ENCODE measurements around the gene CAPN13.

CAPN13 gene

DNA sequence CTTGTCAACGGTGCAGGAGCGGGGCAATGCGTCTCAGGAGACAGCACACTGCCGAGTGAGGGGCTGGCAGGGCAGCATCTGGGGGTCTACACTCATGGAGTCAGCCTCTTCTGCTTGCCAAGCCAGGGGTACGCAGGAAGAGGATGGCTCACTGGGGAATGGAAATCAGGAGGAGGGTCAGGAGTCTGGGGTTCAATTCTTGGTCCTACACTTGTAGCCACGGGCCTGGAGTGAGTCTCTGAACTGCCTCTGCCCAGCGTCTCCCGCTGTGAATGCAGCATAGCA, 70.0 kb downstream of the CAPN13 start:
- no peak overlapping the region for H3K27ac Mint-ChIP-seq
- H3K27me3 Mint-ChIP-seq (ENCODE audit: low read depth) = no peaks in the 10 kb centered on the region
- H3K36me3 Mint-ChIP-seq (ENCODE audit: low read depth) = no peaks in the 10 kb centered on the region
- H3K9me3 Mint-ChIP-seq = no peaks in the 10 kb centered on the region
- no peaks in the 10 kb centered on the region for H3K4me1 Mint-ChIP-seq (ENCODE audit: low read depth)
- DNase-seq (ENCODE audit: low spot score) = no peak
- H3K4me3 Mint-ChIP-seq = no peak overlapping the region

DNA sequence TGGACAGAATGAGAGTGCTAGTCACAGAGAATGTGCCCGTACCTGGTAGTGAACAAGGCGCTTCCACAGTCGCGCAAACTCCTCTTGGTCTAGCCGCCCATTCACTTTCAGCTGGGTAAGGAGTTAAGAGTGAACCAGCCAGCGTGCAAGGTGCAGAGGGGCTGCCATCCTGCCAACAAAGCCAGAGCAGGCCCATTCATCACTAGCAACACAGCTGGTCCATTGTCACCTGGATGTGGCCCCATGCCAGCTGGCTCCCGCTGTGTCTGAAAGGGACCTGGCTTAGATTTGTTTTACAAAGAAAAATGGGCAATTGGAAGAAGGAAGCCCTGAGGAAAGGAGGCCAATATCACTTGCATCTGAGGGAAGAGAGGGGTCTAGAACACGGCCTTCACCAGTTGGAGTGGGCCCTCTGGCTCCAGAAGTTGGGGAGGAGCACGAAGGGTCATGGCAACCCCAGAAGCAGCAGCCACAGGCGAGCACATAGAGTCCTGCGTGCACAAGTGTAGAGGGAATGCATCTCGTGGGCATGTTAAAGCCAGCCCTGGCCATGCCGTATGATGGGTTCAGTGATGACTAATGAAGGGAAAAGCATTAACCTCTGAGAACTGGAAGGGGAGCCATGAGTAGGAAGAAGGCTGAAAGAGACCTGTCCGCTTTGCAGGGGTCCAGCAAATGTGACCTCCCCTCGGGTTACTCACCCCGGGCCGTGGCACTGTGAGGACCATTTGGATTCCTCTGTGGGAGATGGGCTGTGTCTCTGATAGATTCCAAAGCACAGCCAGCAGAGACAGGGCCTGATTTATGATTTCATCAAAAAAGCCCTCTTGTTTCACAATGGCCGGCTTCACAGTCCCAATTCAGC, 70.6 kb downstream of the CAPN13 start:
- Mint-ChIP-seq H3K27me3 (ENCODE audit: low read depth) (no peaks in the 10 kb centered on the region), H3K36me3 (ENCODE audit: low read depth) (no peaks in the 10 kb centered on the region), H3K9me3 (no peaks in the 10 kb centered on the region), H3K4me1 (ENCODE audit: low read depth) (no peaks in the 10 kb centered on the region), H3K4me3 (no peak overlapping the region), H3K27ac (no peak overlapping the region)
- no peak for DNase-seq (ENCODE audit: low spot score)

DNA sequence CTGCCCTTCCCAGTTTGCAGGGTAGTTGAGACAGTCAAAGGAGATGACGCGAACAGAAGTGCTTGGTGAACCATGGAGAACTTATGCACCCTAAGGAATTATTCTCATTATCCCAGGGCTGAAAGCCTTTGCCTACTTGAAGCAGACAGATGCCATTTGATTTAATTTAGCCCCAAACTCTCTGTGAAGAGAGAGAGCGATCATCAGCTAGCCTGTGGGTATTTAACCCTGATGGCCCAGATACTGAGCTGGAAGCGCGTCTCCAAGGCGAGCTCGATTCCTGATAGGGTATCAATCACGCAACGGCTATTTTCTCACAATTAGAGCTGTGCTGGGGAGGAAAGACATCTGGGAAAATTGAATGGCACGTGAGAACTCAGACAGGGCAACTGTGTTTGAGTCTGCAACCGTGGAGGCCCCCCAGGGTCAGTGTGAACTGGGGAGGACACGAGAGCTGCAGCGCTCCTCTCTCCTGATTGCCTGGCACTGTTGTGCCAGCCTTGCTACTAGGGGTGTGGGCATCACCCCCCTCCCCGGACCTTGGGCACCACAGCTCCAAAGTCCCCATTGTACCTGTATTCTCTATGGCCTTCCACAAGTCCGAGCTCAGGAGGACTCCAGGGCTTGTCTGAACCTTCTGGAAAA, 73.2 kb downstream of the CAPN13 start:
- H3K36me3 Mint-ChIP-seq (ENCODE audit: low read depth) = no peaks in the 10 kb centered on the region
- no peaks in the 10 kb centered on the region for H3K9me3 Mint-ChIP-seq
- no peaks in the 10 kb centered on the region for H3K4me1 Mint-ChIP-seq (ENCODE audit: low read depth)
- no peak overlapping the region for H3K27ac Mint-ChIP-seq
- DNase-seq (ENCODE audit: low spot score) = no peak
- no peaks in the 10 kb centered on the region for H3K27me3 Mint-ChIP-seq (ENCODE audit: low read depth)
- H3K4me3 Mint-ChIP-seq = no peak overlapping the region

DNA sequence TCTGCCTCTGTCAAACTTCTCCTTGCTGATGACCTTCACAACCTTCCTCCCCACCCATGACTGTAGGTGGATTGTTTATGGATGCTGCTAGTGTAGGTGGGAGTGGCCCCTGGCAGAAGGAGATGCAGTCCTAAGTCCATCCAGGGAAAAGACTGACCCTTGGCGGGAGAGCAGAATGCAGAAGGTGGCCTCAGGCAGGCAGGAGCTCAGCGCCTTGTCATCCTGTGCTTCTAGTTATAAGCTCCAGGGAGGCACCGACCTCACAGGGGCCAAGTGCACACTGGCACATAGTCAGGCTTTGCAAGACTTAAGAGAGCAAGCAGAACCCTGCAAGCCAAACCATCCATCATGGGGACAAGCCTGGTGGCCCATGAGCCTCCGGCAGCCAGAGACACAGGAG, 74.4 kb downstream of the CAPN13 start:
- no peaks in the 10 kb centered on the region for H3K4me1 Mint-ChIP-seq (ENCODE audit: low read depth)
- no peak overlapping the region for H3K27ac Mint-ChIP-seq
- no peaks in the 10 kb centered on the region for H3K36me3 Mint-ChIP-seq (ENCODE audit: low read depth)
- DNase-seq (ENCODE audit: low spot score) = no peak
- no peaks in the 10 kb centered on the region for H3K9me3 Mint-ChIP-seq
- H3K4me3 Mint-ChIP-seq = no peak overlapping the region
- no peaks in the 10 kb centered on the region for H3K27me3 Mint-ChIP-seq (ENCODE audit: low read depth)

DNA sequence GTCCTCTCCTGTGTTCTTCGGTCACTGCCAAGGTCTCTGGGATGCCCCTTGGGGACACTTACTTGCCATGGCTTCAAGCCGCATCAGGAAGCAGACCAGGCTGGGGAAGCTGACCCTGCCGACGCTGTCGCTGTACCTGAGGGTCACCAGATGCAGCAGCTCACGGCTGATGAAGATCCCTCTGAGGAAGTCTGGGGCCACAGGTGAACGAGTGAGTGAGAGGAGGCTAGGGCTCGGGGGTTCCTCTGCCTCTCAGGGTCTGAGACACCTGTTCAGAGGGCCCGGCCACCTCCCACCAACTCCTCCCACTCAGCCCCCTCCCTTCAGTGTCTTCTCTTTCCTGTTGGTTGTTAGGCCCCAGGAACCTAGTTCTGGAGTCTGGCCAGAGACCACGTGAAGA, 74.9 kb downstream of the CAPN13 start:
- no peak for DNase-seq (ENCODE audit: low spot score)
- peaks cover 2% of the 10 kb centered on the region for H3K27me3 Mint-ChIP-seq (ENCODE audit: low read depth)
- no peaks in the 10 kb centered on the region for H3K4me1 Mint-ChIP-seq (ENCODE audit: low read depth)
- H3K9me3 Mint-ChIP-seq = no peaks in the 10 kb centered on the region
- H3K4me3 Mint-ChIP-seq = no peak overlapping the region
- no peaks in the 10 kb centered on the region for H3K36me3 Mint-ChIP-seq (ENCODE audit: low read depth)
- H3K27ac Mint-ChIP-seq = no peak overlapping the region

DNA sequence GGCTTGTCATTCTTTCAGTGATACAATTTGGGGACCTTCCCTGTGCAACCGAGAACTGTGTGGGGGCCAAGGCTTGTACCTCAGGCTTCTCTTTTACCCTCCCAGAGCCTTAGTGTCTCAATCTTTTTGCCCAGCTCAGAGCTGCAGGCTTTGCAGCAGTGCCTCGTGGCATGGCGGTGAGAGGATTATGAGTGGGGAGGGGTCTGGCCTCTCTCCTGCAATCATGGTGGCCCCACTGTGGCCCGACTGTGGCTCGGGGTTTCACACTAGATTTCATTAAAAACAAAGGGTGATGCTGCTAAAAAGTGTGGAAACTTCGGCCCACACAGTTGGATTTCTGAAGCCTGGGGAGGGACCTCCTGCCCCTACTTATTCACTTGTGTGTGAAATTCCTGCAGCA, 75.5 kb downstream of the CAPN13 start:
- Mint-ChIP-seq H3K4me3 (no peak overlapping the region), H3K36me3 (ENCODE audit: low read depth) (no peaks in the 10 kb centered on the region), H3K27ac (no peak overlapping the region), H3K9me3 (no peaks in the 10 kb centered on the region), H3K27me3 (ENCODE audit: low read depth) (peaks cover 5% of the 10 kb centered on the region), H3K4me1 (ENCODE audit: low read depth) (no peaks in the 10 kb centered on the region)
- DNase-seq (ENCODE audit: low spot score) = no peak

DNA sequence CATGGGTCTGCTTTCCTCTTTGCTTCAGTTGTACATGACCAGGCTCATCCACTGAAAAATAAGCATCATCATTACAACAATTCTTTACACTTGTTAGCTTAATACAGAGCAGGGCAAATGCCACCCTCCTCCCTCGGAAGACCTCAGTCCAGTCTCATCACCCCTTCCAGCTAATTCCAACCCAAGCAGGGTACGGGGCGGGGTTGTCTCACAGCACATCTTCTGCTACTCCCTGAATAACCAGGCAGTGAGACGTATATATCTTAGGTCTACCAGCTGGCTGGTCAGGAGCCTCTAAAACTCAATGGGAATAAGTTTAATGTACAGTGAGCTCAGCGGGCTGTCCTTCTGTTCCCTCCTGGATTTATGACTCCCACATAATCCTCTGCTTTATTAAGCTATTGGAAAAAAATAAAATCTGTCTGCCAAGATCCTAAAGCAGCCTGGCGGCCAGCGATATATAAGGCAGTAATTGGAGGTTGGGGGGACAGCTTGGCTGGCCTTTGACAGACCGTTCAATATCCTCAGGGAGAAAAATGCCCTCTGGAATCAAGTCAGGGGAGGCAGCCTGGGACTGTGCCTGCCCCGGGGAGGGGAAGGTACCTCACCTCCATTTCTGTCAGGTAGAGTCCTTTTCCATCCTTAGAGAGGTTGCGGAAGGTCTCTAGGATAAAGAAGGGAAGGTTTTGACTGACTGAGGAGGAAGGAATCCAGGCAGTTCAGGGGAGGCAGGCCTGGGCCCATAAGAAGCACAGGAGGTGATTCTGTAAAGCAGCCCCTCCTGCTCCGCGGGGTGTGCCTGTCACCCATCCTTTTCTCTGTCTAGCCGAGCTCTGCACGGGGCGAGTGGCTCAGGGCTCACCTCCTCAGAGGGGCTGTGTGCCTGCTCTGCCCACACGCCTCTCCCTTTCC, 76.3 kb downstream of the CAPN13 start:
- Mint-ChIP-seq H3K36me3 (ENCODE audit: low read depth) (no peaks in the 10 kb centered on the region), H3K27me3 (ENCODE audit: low read depth) (peaks cover 7% of the 10 kb centered on the region), H3K27ac (no peak overlapping the region), H3K9me3 (no peaks in the 10 kb centered on the region), H3K4me3 (no peak overlapping the region), H3K4me1 (ENCODE audit: low read depth) (no peaks in the 10 kb centered on the region)
- DNase-seq (ENCODE audit: low spot score) = no peak

DNA sequence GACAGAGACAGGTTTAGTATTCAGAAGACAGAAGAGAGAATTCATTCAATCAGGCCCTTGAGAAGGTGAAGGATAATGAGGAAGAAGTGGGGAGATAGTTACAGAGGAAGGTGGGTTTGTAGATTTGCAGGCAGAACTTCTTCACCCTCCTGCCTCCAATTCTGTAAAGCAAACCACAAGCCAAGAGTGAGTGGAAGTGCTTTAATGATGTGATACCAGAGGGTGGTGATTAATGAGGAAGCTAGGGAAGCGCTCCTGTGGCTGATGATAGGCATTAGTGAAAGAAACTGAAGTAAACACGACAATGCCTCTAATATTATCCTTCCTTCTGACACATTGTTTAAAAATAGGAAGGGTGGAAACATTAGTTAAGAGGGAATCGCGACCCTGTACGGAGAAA, 78.2 kb downstream of the CAPN13 start:
- DNase-seq (ENCODE audit: low spot score) = no peak
- no peaks in the 10 kb centered on the region for H3K9me3 Mint-ChIP-seq
- H3K4me3 Mint-ChIP-seq = no peak overlapping the region
- no peak overlapping the region for H3K27ac Mint-ChIP-seq
- no peaks in the 10 kb centered on the region for H3K36me3 Mint-ChIP-seq (ENCODE audit: low read depth)
- peaks cover 15% of the 10 kb centered on the region for H3K27me3 Mint-ChIP-seq (ENCODE audit: low read depth)
- no peaks in the 10 kb centered on the region for H3K4me1 Mint-ChIP-seq (ENCODE audit: low read depth)

DNA sequence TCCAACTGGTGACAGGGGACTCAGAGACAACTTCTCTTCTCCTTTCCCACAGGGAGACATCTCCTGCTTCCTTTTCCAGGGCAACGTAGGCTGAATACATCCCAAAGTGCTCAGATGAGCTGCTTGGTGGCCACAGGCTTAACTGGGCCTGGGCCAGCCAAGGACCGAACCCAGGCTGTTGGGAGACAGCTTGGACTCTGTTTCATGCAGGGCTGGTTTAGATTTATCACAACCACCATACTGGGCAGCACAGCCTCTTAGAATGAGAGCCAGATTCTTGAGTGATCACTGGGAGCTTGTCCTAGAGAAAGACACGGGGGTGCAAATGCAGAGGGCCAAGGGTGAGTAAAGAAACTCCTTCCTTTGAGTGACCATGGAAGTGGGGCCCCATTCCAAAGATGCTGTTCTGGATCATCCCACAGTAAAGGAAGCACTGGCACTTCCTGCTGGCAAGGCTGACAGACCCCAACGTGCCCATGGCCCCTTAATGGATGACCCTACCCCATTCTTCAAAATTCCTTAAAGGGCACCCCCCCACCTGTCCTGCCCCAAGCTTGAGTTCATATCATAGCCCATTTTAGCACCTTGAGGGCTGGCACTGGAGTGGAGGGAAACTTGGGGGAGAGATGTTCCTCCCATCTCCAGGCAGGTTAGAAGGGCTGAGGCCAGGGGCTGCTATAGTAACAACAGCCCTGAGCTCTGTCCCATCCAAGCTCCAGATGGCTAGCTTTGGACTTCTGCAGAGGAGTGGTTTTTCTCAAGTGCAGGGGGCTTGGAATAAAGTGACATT, 84.1 kb downstream of the CAPN13 start:
- Mint-ChIP-seq H3K27ac (no peak overlapping the region), H3K4me1 (ENCODE audit: low read depth) (no peaks in the 10 kb centered on the region), H3K36me3 (ENCODE audit: low read depth) (no peaks in the 10 kb centered on the region), H3K9me3 (no peaks in the 10 kb centered on the region), H3K4me3 (no peak overlapping the region), H3K27me3 (ENCODE audit: low read depth) (peaks cover 28% of the 10 kb centered on the region)
- DNase-seq (ENCODE audit: low spot score) = no peak

DNA sequence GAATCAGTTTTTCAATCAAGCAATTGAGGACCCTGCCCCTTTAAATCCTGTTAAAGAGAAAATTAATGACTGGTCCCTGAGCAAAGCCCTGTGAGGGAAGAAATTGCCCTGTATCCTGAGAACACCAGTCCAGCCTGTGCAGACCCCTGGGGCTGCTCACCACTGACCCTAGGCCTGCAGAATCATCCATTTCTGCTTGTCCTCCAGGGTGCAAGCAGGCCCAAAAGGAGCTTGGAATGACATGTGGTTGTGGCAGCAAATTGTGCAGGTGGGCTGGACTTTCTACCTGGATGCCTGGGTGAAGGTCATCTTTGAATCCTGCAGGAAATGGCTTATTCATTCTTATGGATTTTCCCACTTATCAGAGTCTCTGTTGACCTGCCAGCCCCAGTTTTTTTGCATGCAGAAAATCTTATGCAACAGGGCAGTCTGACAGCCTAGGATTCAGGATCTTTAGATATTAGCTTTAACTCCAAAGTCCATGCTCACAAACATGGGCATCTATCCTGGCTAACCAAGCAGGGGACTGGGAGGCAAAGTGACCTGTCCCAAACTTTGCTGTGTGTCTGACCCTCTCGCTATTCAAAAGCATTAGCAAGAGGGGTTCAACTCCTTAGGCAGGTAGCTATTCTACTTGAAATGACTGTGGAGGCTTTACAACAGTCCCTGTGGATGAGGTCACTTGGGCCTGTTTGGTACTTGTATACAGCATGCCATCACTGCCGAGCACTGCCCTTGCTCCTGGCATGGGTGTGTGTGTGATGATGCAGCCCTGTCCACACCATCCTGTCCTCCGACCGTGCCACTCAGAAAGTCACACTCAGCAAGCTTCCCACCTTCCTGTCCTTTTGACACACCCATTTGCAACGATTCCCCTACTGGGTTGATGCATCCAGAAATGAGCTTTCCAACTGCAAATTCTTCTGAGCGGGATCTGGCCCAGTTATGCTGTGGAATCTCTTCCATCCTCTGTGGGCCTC, 85.3 kb downstream of the CAPN13 start:
- H3K4me3 Mint-ChIP-seq = no peak overlapping the region
- H3K4me1 Mint-ChIP-seq (ENCODE audit: low read depth) = no peaks in the 10 kb centered on the region
- peaks cover 25% of the 10 kb centered on the region for H3K27me3 Mint-ChIP-seq (ENCODE audit: low read depth)
- no peak for DNase-seq (ENCODE audit: low spot score)
- no peak overlapping the region for H3K27ac Mint-ChIP-seq
- H3K36me3 Mint-ChIP-seq (ENCODE audit: low read depth) = no peaks in the 10 kb centered on the region
- no peaks in the 10 kb centered on the region for H3K9me3 Mint-ChIP-seq

DNA sequence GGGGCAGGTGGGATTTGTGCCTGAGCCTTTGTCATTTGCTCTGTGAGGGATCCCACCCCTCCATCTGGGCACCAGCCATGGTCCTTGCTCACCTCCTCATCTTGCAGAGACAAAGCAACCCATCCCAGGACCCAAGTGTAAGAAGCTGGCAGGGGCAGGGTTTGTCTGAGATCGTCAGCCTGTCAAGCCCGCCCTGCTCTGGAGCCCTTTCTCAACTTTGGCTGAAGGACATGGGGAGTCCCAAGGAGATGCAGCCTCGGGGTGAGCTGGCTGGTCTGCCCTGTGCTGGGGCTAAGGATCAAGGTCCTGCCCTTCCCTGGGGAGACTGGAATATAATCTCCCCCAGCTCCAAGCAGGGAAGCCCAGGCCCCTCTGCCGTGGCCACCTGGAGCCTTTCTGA, 86.0 kb downstream of the CAPN13 start:
- Mint-ChIP-seq H3K27ac (no peak overlapping the region), H3K4me1 (ENCODE audit: low read depth) (no peaks in the 10 kb centered on the region), H3K9me3 (no peaks in the 10 kb centered on the region), H3K36me3 (ENCODE audit: low read depth) (no peaks in the 10 kb centered on the region), H3K4me3 (no peak overlapping the region), H3K27me3 (ENCODE audit: low read depth) (peaks cover 25% of the 10 kb centered on the region)
- DNase-seq (ENCODE audit: low spot score) = no peak

DNA sequence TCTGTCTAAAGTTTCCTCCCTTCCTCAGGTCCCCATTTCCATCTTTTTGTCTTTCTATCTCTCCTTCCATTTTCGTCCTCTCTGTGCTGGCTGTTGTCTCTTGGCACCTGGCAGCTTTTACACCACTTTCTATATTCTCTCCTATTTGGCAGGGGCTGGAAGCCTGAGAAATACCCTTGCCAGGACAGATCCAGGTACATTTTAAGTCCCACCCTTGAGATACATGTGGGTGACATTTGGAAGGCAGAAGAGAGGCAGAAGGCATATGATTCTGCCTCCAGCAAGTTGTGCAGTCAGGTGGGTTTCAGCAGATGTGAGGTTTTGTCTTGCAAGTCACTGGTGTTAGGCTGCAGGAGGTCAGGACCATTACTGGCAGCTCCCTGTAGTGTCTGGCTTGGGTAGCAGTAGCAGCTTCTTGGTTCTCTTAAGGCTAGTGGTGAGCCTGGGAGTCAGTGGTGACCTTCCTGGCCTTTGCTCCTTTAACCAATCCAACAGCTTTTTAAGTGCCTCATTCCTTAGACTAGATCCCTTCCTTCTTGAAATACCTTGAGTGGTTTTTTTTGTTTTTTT, 90.1 kb downstream of the CAPN13 start:
- no peak overlapping the region for H3K4me3 Mint-ChIP-seq
- peaks cover 6% of the 10 kb centered on the region for H3K4me1 Mint-ChIP-seq (ENCODE audit: low read depth)
- H3K9me3 Mint-ChIP-seq = no peaks in the 10 kb centered on the region
- no peak for DNase-seq (ENCODE audit: low spot score)
- peaks cover 12% of the 10 kb centered on the region for H3K27me3 Mint-ChIP-seq (ENCODE audit: low read depth)
- no peak overlapping the region for H3K27ac Mint-ChIP-seq
- H3K36me3 Mint-ChIP-seq (ENCODE audit: low read depth) = no peaks in the 10 kb centered on the region

All from T-helper 2 cell treated with Interferon-gamma antibody and Interleukin-4, amounts not matched to agents 5 μg/mL and 100 μg/mL, for 36 hours (primary cell).